Ishikawa (cell line): ENCODE results near the gene LCN10.

Experiments used
- CEBPB ChIP-seq: IDR thresholded peaks from 2 replicates; pipeline ENCODE4 v1.6.1; 2012
- CREB1 ChIP-seq: IDR thresholded peaks from 2 replicates; pipeline ENCODE4 v1.6.1; 2012; ENCODE audit warnings: low read depth
- EP300 ChIP-seq: IDR thresholded peaks from 2 replicates; pipeline ENCODE4 v1.6.1; 2012; ENCODE audit warnings: borderline replicate concordance
- FOXM1 ChIP-seq: IDR thresholded peaks from 2 replicates; pipeline ENCODE4 v1.6.1; 2012; ENCODE audit warnings: low read depth, borderline replicate concordance
- RAD21 ChIP-seq: IDR thresholded peaks from 2 replicates; pipeline ENCODE4 v1.6.1; 2012; ENCODE audit warnings: low read depth
- TAF1 ChIP-seq: IDR thresholded peaks from 2 replicates; pipeline ENCODE4 v1.6.1; 2012; ENCODE audit warnings: low read depth, mild to moderate bottlenecking
- TEAD4 ChIP-seq: IDR thresholded peaks from 2 replicates; pipeline ENCODE4 v1.6.1; 2012
- YY1 ChIP-seq: IDR thresholded peaks from 2 replicates; pipeline ENCODE4 v1.6.1; 2012; ENCODE audit warnings: low read depth
- ZBTB7A ChIP-seq: IDR thresholded peaks from 2 replicates; pipeline ENCODE4 v1.6.1; 2012; ENCODE audit warnings: low read depth
- TF ChIP-seq, protein P1 (sequence below): IDR thresholded peaks from 2 replicates; pipeline ENCODE4 v1.6.1; 2012; ENCODE audit warnings: low read depth, mild to moderate bottlenecking
- TF ChIP-seq, protein P2 (sequence below): IDR thresholded peaks from 2 replicates; pipeline ENCODE4 v1.6.1; 2012
- TF ChIP-seq, protein P3 (sequence below): IDR thresholded peaks from 2 replicates; pipeline ENCODE4 v1.6.1; 2012

DNA sequence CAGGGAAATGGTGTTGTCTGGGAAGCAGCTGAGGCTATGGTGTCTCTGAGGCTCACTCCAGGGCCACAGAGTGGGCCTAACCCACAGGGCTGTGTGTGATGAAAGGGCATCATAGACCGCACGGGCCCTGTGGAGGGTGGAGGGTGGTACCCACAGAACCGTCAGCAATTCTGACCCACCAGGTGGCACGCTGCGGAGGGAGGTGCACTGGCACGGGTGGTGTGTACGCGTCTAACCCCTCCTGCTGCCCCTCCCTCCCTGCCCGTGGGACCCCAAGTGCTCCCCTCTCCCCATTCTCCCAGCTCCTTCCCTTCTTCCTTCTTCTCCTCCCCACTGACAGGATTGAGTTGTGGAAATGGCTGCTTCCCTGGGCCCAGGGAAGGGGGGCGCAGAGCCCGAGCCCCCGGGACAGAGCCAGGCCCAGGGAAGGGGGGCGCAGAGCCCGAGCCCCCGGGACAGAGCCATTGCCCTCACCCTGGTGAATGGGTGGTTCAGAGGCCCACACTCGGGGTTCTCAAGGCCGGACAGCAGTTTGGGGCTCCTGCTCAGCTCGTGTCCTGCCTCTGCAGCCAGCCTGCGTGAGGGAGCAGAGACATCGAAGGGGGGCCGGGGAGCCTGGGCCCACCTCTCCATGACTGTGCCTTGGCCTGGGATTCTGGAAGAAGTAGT is 6.8 kb downstream of the LCN10 start:
- TF ChIP-seq, protein P1, sequence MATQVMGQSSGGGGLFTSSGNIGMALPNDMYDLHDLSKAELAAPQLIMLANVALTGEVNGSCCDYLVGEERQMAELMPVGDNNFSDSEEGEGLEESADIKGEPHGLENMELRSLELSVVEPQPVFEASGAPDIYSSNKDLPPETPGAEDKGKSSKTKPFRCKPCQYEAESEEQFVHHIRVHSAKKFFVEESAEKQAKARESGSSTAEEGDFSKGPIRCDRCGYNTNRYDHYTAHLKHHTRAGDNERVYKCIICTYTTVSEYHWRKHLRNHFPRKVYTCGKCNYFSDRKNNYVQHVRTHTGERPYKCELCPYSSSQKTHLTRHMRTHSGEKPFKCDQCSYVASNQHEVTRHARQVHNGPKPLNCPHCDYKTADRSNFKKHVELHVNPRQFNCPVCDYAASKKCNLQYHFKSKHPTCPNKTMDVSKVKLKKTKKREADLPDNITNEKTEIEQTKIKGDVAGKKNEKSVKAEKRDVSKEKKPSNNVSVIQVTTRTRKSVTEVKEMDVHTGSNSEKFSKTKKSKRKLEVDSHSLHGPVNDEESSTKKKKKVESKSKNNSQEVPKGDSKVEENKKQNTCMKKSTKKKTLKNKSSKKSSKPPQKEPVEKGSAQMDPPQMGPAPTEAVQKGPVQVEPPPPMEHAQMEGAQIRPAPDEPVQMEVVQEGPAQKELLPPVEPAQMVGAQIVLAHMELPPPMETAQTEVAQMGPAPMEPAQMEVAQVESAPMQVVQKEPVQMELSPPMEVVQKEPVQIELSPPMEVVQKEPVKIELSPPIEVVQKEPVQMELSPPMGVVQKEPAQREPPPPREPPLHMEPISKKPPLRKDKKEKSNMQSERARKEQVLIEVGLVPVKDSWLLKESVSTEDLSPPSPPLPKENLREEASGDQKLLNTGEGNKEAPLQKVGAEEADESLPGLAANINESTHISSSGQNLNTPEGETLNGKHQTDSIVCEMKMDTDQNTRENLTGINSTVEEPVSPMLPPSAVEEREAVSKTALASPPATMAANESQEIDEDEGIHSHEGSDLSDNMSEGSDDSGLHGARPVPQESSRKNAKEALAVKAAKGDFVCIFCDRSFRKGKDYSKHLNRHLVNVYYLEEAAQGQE: no peak
- TF ChIP-seq, protein P2, sequence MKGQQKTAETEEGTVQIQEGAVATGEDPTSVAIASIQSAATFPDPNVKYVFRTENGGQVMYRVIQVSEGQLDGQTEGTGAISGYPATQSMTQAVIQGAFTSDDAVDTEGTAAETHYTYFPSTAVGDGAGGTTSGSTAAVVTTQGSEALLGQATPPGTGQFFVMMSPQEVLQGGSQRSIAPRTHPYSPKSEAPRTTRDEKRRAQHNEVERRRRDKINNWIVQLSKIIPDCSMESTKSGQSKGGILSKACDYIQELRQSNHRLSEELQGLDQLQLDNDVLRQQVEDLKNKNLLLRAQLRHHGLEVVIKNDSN: no peak
- no peak for TF ChIP-seq CREB1
- no peak for TF ChIP-seq RAD21
- no peak for TF ChIP-seq FOXM1
- TF ChIP-seq, protein P3, sequence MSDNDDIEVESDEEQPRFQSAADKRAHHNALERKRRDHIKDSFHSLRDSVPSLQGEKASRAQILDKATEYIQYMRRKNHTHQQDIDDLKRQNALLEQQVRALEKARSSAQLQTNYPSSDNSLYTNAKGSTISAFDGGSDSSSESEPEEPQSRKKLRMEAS: no peak
- TF ChIP-seq CEBPB: no peak
- no peak for TF ChIP-seq TEAD4
- no peak for TF ChIP-seq TAF1
- no peak for TF ChIP-seq YY1
- TF ChIP-seq EP300: no peak
- no peak for TF ChIP-seq ZBTB7A
